HEK293 (cell line): ENCODE data around the gene CD47.
A peak's percentile ranks its signal among the peaks of the same experiment; 100 is the strongest.

Experiments used
- CTCF ChIA-PET: fragments of 350-600 bp; formaldehyde crosslinking; extraction: SDS; loops from one replicate; lab custom pipeline; 2021; ENCODE audit warnings: antibody characterized with exemption; lab: Yijun Ruan, JAX
- POLR2A ChIA-PET: fragments of 300-600 bp; formaldehyde crosslinking; extraction: SDS; loops from one replicate; lab custom pipeline; 2020; ENCODE audit warnings: antibody characterized with exemption, inconsistent platforms; lab: Yijun Ruan, JAX
- H3K27ac ChIP-seq: fragments of 200-500 bp; sonication (Bioruptor generic); 2 replicates; pipeline ENCODE4 v1.5.1; 2014; ENCODE audit warnings: low read depth, low read length, control low read depth, inconsistent platforms; ENCODE audit errors: extremely low read depth
- H3K36me3 ChIP-seq, 2 experiments: fragments of 200-500 bp in 1 of 2; sonication (Bioruptor generic) in 1 of 2; 1 replicate in 1 of 2; 2 replicates in 1 of 2; pipeline ENCODE4 v1.5.1; 2014 to 2017; ENCODE audit warnings: inconsistent platforms in 2 of 2, low read length in 2 of 2; ENCODE audit not compliant: control insufficient read depth in 2 of 2, insufficient read depth in 1 of 2
- H3K4me1 ChIP-seq: fragments of 200-500 bp; sonication (Bioruptor generic); 2 replicates; pipeline ENCODE4 v1.5.1; 2014; ENCODE audit warnings: mild to moderate bottlenecking, low read length, inconsistent platforms; ENCODE audit not compliant: control insufficient read depth, insufficient read depth
- H3K4me3 ChIP-seq: 2 replicates; pipeline ENCODE4 v1.5.1; 2011; ENCODE audit warnings: low read depth, mild to moderate bottlenecking, control low read depth, low read length, moderate library complexity
- H3K9me3 ChIP-seq: fragments of 200-500 bp; sonication (Bioruptor generic); 2 replicates; pipeline ENCODE4 v1.5.1; 2014; ENCODE audit warnings: low read depth, low read length, inconsistent platforms; ENCODE audit not compliant: control insufficient read depth, insufficient read depth
- AEBP2 ChIP-seq: fragments of 450-650 bp; formaldehyde crosslinking; IDR thresholded peaks from 2 replicates; pipeline ENCODE4 v1.5.1; 2016; ENCODE audit warnings: missing biosample characterization, missing genetic modification characterization, borderline replicate concordance
- FEZF1 ChIP-seq: fragments of 450-650 bp; formaldehyde crosslinking; IDR thresholded peaks from 2 replicates; pipeline ENCODE4 v1.5.1; 2016; ENCODE audit warnings: missing biosample characterization, missing genetic modification characterization
- HOXA7 ChIP-seq: sonication (generic); formaldehyde crosslinking; IDR thresholded peaks from 2 replicates; pipeline ENCODE4 v1.8.1; 2022; ENCODE audit warnings: missing genetic modification reagents, borderline replicate concordance
- KLF9 ChIP-seq: fragments of 450-650 bp; formaldehyde crosslinking; IDR thresholded peaks from 2 replicates; pipeline ENCODE4 v1.5.1; 2016; ENCODE audit warnings: missing biosample characterization, missing genetic modification characterization, low read depth
- PRDM1 ChIP-seq: fragments of 450-650 bp; formaldehyde crosslinking; IDR thresholded peaks from 2 replicates; pipeline ENCODE4; 2016; ENCODE audit warnings: missing biosample characterization, missing genetic modification characterization
- RBAK ChIP-seq: fragments of 450-650 bp; formaldehyde crosslinking; IDR thresholded peaks from 2 replicates; pipeline ENCODE4 v1.5.1; 2016; ENCODE audit warnings: missing biosample characterization, missing genetic modification characterization
- SCRT2 ChIP-seq: fragments of 450-650 bp; formaldehyde crosslinking; IDR thresholded peaks from 2 replicates; pipeline ENCODE4 v1.5.1; 2016; ENCODE audit warnings: missing biosample characterization, missing genetic modification characterization
- TCF7L2 ChIP-seq: IDR thresholded peaks from 2 replicates; pipeline ENCODE4 v1.6.1; 2011; ENCODE audit warnings: low read depth, mild to moderate bottlenecking, inconsistent platforms, low read length, moderate library complexity, borderline replicate concordance
- ZBTB10 ChIP-seq: fragments of 450-650 bp; formaldehyde crosslinking; IDR thresholded peaks from 2 replicates; pipeline ENCODE4 v1.5.1; 2016; ENCODE audit warnings: missing biosample characterization, missing genetic modification characterization
- ZIC2 ChIP-seq: fragments of 450-650 bp; formaldehyde crosslinking; IDR thresholded peaks from 2 replicates; pipeline ENCODE4 v1.5.1; 2016; ENCODE audit warnings: missing biosample characterization, missing genetic modification characterization
- ZNF121 ChIP-seq: fragments of 450-650 bp; formaldehyde crosslinking; IDR thresholded peaks from 2 replicates; pipeline ENCODE4 v1.5.1; 2016; ENCODE audit warnings: missing biosample characterization, missing genetic modification characterization
- ZNF155 ChIP-seq: fragments of 450-650 bp; formaldehyde crosslinking; IDR thresholded peaks from 2 replicates; pipeline ENCODE4 v1.5.1; 2016; ENCODE audit warnings: missing biosample characterization, missing genetic modification characterization
- ZNF2 ChIP-seq: fragments of 450-650 bp; formaldehyde crosslinking; IDR thresholded peaks from 2 replicates; pipeline ENCODE4 v1.5.1; 2016; ENCODE audit warnings: missing biosample characterization, missing genetic modification characterization
- ZNF24 ChIP-seq: fragments of 450-650 bp; formaldehyde crosslinking; IDR thresholded peaks from 2 replicates; pipeline ENCODE4 v1.5.1; 2016; ENCODE audit warnings: missing biosample characterization, missing genetic modification characterization
- ZNF404 ChIP-seq: fragments of 450-650 bp; formaldehyde crosslinking; IDR thresholded peaks from 2 replicates; pipeline ENCODE4 v1.5.1; 2017; ENCODE audit warnings: missing biosample characterization, missing genetic modification characterization
- ZNF501 ChIP-seq: fragments of 450-650 bp; formaldehyde crosslinking; IDR thresholded peaks from 2 replicates; pipeline ENCODE4 v1.5.1; 2016; ENCODE audit warnings: missing biosample characterization, missing genetic modification characterization
- ZNF521 ChIP-seq: fragments of 450-650 bp; formaldehyde crosslinking; IDR thresholded peaks from 2 replicates; pipeline ENCODE4 v1.5.1; 2017; ENCODE audit warnings: missing biosample characterization, mild to moderate bottlenecking, missing genetic modification characterization
- ZNF561 ChIP-seq: fragments of 450-650 bp; IDR thresholded peaks from 2 replicates; pipeline ENCODE4 v1.5.1; 2018; ENCODE audit warnings: missing biosample characterization, missing genetic modification characterization, borderline replicate concordance
- ZNF571 ChIP-seq: fragments of 450-650 bp; formaldehyde crosslinking; IDR thresholded peaks from 2 replicates; pipeline ENCODE4 v1.5.0; 2017; ENCODE audit warnings: missing biosample characterization, missing genetic modification characterization
- ZNF580 ChIP-seq: fragments of 450-650 bp; formaldehyde crosslinking; IDR thresholded peaks from 2 replicates; pipeline ENCODE4 v1.5.1; 2016; ENCODE audit warnings: missing biosample characterization, missing genetic modification characterization
- ZNF610 ChIP-seq: fragments of 450-650 bp; formaldehyde crosslinking; IDR thresholded peaks from 2 replicates; pipeline ENCODE4 v1.5.1; 2016; ENCODE audit warnings: missing biosample characterization, missing genetic modification characterization, borderline replicate concordance
- ZNF624 ChIP-seq: fragments of 450-650 bp; formaldehyde crosslinking; IDR thresholded peaks from 2 replicates; pipeline ENCODE4 v1.5.1; 2017; ENCODE audit warnings: missing biosample characterization, missing genetic modification characterization
- ZNF654 ChIP-seq: fragments of 450-650 bp; formaldehyde crosslinking; IDR thresholded peaks from 2 replicates; pipeline ENCODE4 v1.5.1; 2016; ENCODE audit warnings: low read depth, missing biosample characterization, missing genetic modification characterization
- ZNF670 ChIP-seq: fragments of 450-650 bp; formaldehyde crosslinking; IDR thresholded peaks from 2 replicates; pipeline ENCODE4 v1.5.1; 2016; ENCODE audit warnings: missing biosample characterization, missing genetic modification characterization, low read depth
- ZNF747 ChIP-seq: fragments of 450-650 bp; formaldehyde crosslinking; IDR thresholded peaks from 2 replicates; pipeline ENCODE4 v1.5.1; 2016; ENCODE audit warnings: missing biosample characterization, missing genetic modification characterization
- ZNF76 ChIP-seq: fragments of 450-650 bp; formaldehyde crosslinking; IDR thresholded peaks from 2 replicates; pipeline ENCODE4; 2016; ENCODE audit warnings: low read depth, missing biosample characterization, missing genetic modification characterization, borderline replicate concordance

Gene CD47

GRCh38 chr3:108021533-108021932, 69.3 kb downstream of the CD47 start (continued):
- TF ChIP-seq SCRT2 (tag by site-specific recombination): no peak

- Histone ChIP-seq H3K4me1 (no peaks in the 10 kb centered on the region), H3K27ac (no peak overlapping the region), H3K36me3 (no peaks in the 10 kb centered on the region), H3K9me3 (no peaks in the 10 kb centered on the region), H3K4me3 (no peak overlapping the region)
- ChIA-PET CTCF (no interaction called here), POLR2A (no interaction called here)
- TF ChIP-seq ZNF501 (no peak), PRDM1 (tag by site-specific recombination) (no peak), TCF7L2 (no peak), ZNF624 (tag by site-specific recombination) (no peak), ZIC2 (tag by site-specific recombination) (peak; percentile 91)
Measured at GRCh38 chr3:108021131-108021530, 69.7 kb downstream of the CD47 start.

- no peaks in the 10 kb centered on the region for H3K4me1 ChIP-seq
- ChIA-PET POLR2A (no interaction called here), CTCF (interaction anchor here (0.6 kb wide), 2 partner anchors 443 to 739 kb away, joined by 3 read pairs; no protein-coding TSS in a partner anchor)
- no peak overlapping the region for H3K27ac ChIP-seq
- H3K4me3 ChIP-seq: no peak overlapping the region
- TF ChIP-seq ZNF580 (tag by site-specific recombination) (no peak), AEBP2 (tag by site-specific recombination) (no peak), ZNF155 (tag by site-specific recombination) (no peak), ZBTB10 (tag by site-specific recombination) (no peak), ZNF24 (no peak), ZNF747 (tag by site-specific recombination) (no peak), ZNF610 (tag by site-specific recombination) (no peak), ZNF571 (no peak), FEZF1 (tag by site-specific recombination) (no peak)
- no peaks in the 10 kb centered on the region for H3K9me3 ChIP-seq
- H3K36me3 ChIP-seq: no peaks in the 10 kb centered on the region
Measured at GRCh38 chr3:108018552-108018951, 72.3 kb downstream of the CD47 start.

- no peak overlapping the region for H3K4me3 ChIP-seq
- no peaks in the 10 kb centered on the region for H3K36me3 ChIP-seq
- POLR2A ChIA-PET: no interaction called here
- H3K27ac ChIP-seq: no peak overlapping the region
- H3K9me3 ChIP-seq: no peaks in the 10 kb centered on the region
- H3K4me1 ChIP-seq: no peaks in the 10 kb centered on the region
- CTCF ChIA-PET: no interaction called here
- no peak for TF ChIP-seq ZNF670
- no peak for TF ChIP-seq ZNF404 (tag by site-specific recombination)
- TF ChIP-seq RBAK: no peak
- TF ChIP-seq HOXA7 (CRISPR knock-in tag): no peak
- no peak for TF ChIP-seq KLF9 (tag by site-specific recombination)
- no peak for TF ChIP-seq ZNF521 (tag by site-specific recombination)
- no peak for TF ChIP-seq ZNF2 (tag by site-specific recombination)
- no peak for TF ChIP-seq ZNF561
- TF ChIP-seq ZBTB10 (tag by site-specific recombination): no peak
- TF ChIP-seq ZNF654 (tag by site-specific recombination): no peak
- no peak for TF ChIP-seq ZNF76 (tag by site-specific recombination)
- TF ChIP-seq ZNF121: no peak
Measured at GRCh38 chr3:108017587-108017986, 73.2 kb downstream of the CD47 start.
